ENCODE data around the gene TMTC3. TPM values are rescaled to one million over a fixed set of nuclear protein-coding genes. Genes with fewer than 3 reads are reported as not detected.

Gene TMTC3
- total and polyA plus RNA-seq, 2 of the 8 experiments (the other 6 are each of a cell fraction or from before 2014, with no cell fraction given): 7.0 to 45.1 TPM

DNA sequence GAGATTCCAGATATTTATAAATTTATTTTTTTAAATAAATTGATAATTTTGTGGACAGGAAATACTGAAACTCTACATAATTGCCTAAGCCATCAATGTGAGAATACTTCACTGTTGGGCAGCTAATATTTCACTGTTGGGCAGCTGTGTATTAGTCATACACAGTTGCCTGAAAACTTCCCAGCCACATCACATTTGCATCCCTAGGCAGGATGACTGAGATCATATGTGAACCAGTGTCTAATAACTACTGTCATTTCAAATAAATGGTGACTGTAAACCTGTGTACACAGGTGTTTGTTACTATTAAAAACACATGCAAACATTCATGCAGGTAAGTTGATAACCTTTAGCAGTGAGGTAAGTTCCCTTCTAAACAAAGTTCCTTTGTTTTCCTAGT, 43.9 kb downstream of the TMTC3 start:
- no peak overlapping the region for H2BK12ac ChIP-seq (ENCODE audit: low read depth, low read length)
- no peak overlapping the region for H2BK120ac ChIP-seq (replicated peaks; ENCODE audit: low read depth, low read length)
- H4K8ac ChIP-seq (ENCODE audit: extremely low read depth, insufficient read depth, low read length): no peak overlapping the region
- no peak overlapping the region for H3K56ac ChIP-seq (replicated peaks; ENCODE audit: insufficient read length, low read depth, low read length)
- H3K23me2 ChIP-seq (ENCODE audit: low read depth, low read length): no peaks in the 10 kb centered on the region
- no peak overlapping the region for H3K23ac ChIP-seq (ENCODE audit: insufficient read length)
- H3K79me1 ChIP-seq (ENCODE audit: low read depth, low read length): no peaks in the 10 kb centered on the region
- DNase-seq (ENCODE audit: low read depth in 1 of 2, low spot score in 2 of 2) (no peak), FAIRE-seq (no peak)
- H2AK5ac ChIP-seq (ENCODE audit: low read depth, low read length): no peak overlapping the region
- no peak overlapping the region for H3K9ac ChIP-seq (replicated peaks in 1 of 4; ENCODE audit: extremely low read depth in 1 of 4, low read depth in 3 of 4, low read length in 3 of 4)
- no peak overlapping the region for H2BK5ac ChIP-seq (ENCODE audit: low read depth, low read length)
- no peak overlapping the region for H2BK20ac ChIP-seq (ENCODE audit: low read length)
- CTCF ChIA-PET (ENCODE audit: partially characterized antibody): no interaction called here
- no peak overlapping the region for H4K91ac ChIP-seq (replicated peaks; ENCODE audit: insufficient read length, low read length)
- H3K27ac ChIP-seq (ENCODE audit: low read depth, low read length): no peak overlapping the region
- H3K36me3 ChIP-seq (ENCODE audit: control insufficient read depth in 2 of 4, insufficient read depth in 4 of 4, low read length in 3 of 4): peaks cover 0 to 19% (median 1%) of the 10 kb centered on the region in 4 experiments; a peak in 5 of 8 replicates
- H3K4me1 ChIP-seq (replicated peaks in 1 of 4; ENCODE audit: control insufficient read depth in 3 of 4, insufficient read depth in 4 of 4, low read length in 3 of 4): no peaks in the 10 kb centered on the region
- H3K4ac ChIP-seq (replicated peaks; ENCODE audit: insufficient read length, low read depth, low read length): no peak overlapping the region
- H3K4me2 ChIP-seq (ENCODE audit: insufficient read depth in 1 of 2, low read depth in 2 of 2, low read length in 2 of 2): no peak overlapping the region
- H4K5ac ChIP-seq (ENCODE audit: insufficient read length, low read depth, low read length): no peak overlapping the region
- H3K79me2 ChIP-seq (ENCODE audit: control insufficient read depth in 1 of 2, insufficient read depth in 2 of 2, low read length in 2 of 2): no peaks in the 10 kb centered on the region
- no peaks in the 10 kb centered on the region for H3K9me3 ChIP-seq (ENCODE audit: insufficient read depth in 2 of 2, low read depth in 1 of 2, low read length in 1 of 2)
- POLR2A ChIA-PET (ENCODE audit: partially characterized antibody): no interaction called here
- H3K27me3 ChIP-seq (replicated peaks in 1 of 4; ENCODE audit: control insufficient read depth in 3 of 4, extremely low read depth in 1 of 4, insufficient read depth in 3 of 4, low read length in 3 of 4): no peaks in the 10 kb centered on the region
- H4K20me1 ChIP-seq (replicated peaks in 1 of 2; ENCODE audit: control insufficient read depth in 1 of 2, insufficient read depth in 2 of 2, low read length in 2 of 2): no peaks in the 10 kb centered on the region
- H3K14ac ChIP-seq (ENCODE audit: insufficient read length): no peak overlapping the region
- H3K18ac ChIP-seq (ENCODE audit: extremely low read depth, low read length): no peak overlapping the region
- H2BK15ac ChIP-seq (ENCODE audit: low read length): no peak overlapping the region
- no peak overlapping the region for H2AFZ ChIP-seq (ENCODE audit: low read length)
- no peak overlapping the region for H3K4me3 ChIP-seq (ENCODE audit: extremely low read depth in 1 of 4, insufficient read depth in 2 of 4, low read depth in 3 of 4, low read length in 4 of 4)
- TF ChIP-seq ZNF274 (IDR thresholded peaks at IDR 0.05; ENCODE audit: borderline replicate concordance, extremely low read depth, low read length) (no peak), TAF1 (IDR thresholded peaks at IDR 0.05; ENCODE audit: low read depth, low read length) (no peak), SIX5 (IDR thresholded peaks at IDR 0.05; ENCODE audit: low read depth, low read length) (no peak), SAP30 (IDR thresholded peaks at IDR 0.05; ENCODE audit: insufficient read depth, insufficient replicate concordance, low read length) (no peak), SIRT6 (IDR thresholded peaks at IDR 0.05; ENCODE audit: low read length) (no peak), SP1 (IDR thresholded peaks at IDR 0.05; ENCODE audit: low read depth, low read length) (no peak), GABPA (IDR thresholded peaks at IDR 0.05; ENCODE audit: borderline replicate concordance, insufficient read depth, low read length) (no peak), CEBPB (IDR thresholded peaks at IDR 0.05; ENCODE audit: low read depth, low read length) (no peak), RAD21 (IDR thresholded peaks at IDR 0.05 in 1 of 2, conservative IDR thresholded peaks at IDR 0.05 in 1 of 2; ENCODE audit: low read depth in 2 of 2, low read length in 2 of 2) (no peak), MAX (IDR thresholded peaks at IDR 0.05) (no peak), CBX5 (IDR thresholded peaks at IDR 0.05; ENCODE audit: low read depth, low read length) (no peak), SP2 (IDR thresholded peaks at IDR 0.05; ENCODE audit: low read length) (no peak), FOSL1 (IDR thresholded peaks at IDR 0.05; ENCODE audit: insufficient read depth, low read depth, low read length) (no peak), HDAC6 (IDR thresholded peaks at IDR 0.05; ENCODE audit: low read depth, low read length) (no peak), POLR2AphosphoS5 (IDR thresholded peaks at IDR 0.05; ENCODE audit: low read depth, low read length) (no peak), BCL11A (IDR thresholded peaks at IDR 0.05; ENCODE audit: low read depth in 2 of 2, low read length in 2 of 2) (no peak), KDM5A (IDR thresholded peaks at IDR 0.05; ENCODE audit: low read length) (no peak)

Data from H1 (cell line).